HEK293 (cell line): ENCODE results near the gene SLC9A9.

Experiments
- CTCF ChIA-PET: fragments of 350-600 bp; formaldehyde crosslinking; extraction: SDS; loops from one replicate; lab custom pipeline; 2021; ENCODE audit warnings: antibody characterized with exemption; lab: Yijun Ruan, JAX
- POLR2A ChIA-PET: fragments of 300-600 bp; formaldehyde crosslinking; extraction: SDS; loops from one replicate; lab custom pipeline; 2020; ENCODE audit warnings: antibody characterized with exemption, inconsistent platforms; lab: Yijun Ruan, JAX
- H3K27ac ChIP-seq: fragments of 200-500 bp; sonication (Bioruptor generic); 2 replicates; pipeline ENCODE4 v1.5.1; 2014; ENCODE audit warnings: low read depth, low read length, control low read depth, inconsistent platforms; ENCODE audit errors: extremely low read depth
- H3K36me3 ChIP-seq, 2 experiments: fragments of 200-500 bp in 1 of 2; sonication (Bioruptor generic) in 1 of 2; 1 replicate in 1 of 2; 2 replicates in 1 of 2; pipeline ENCODE4 v1.5.1; 2014 to 2017; ENCODE audit warnings: inconsistent platforms in 2 of 2, low read length in 2 of 2; ENCODE audit not compliant: control insufficient read depth in 2 of 2, insufficient read depth in 1 of 2
- H3K4me1 ChIP-seq: fragments of 200-500 bp; sonication (Bioruptor generic); 2 replicates; pipeline ENCODE4 v1.5.1; 2014; ENCODE audit warnings: mild to moderate bottlenecking, low read length, inconsistent platforms; ENCODE audit not compliant: control insufficient read depth, insufficient read depth
- H3K4me3 ChIP-seq: 2 replicates; pipeline ENCODE4 v1.5.1; 2011; ENCODE audit warnings: low read depth, mild to moderate bottlenecking, control low read depth, low read length, moderate library complexity
- H3K9me3 ChIP-seq: fragments of 200-500 bp; sonication (Bioruptor generic); 2 replicates; pipeline ENCODE4 v1.5.1; 2014; ENCODE audit warnings: low read depth, low read length, inconsistent platforms; ENCODE audit not compliant: control insufficient read depth, insufficient read depth
- GLI2 ChIP-seq: fragments of 450-650 bp; formaldehyde crosslinking; IDR thresholded peaks from 2 replicates; pipeline ENCODE4; 2017; ENCODE audit warnings: missing biosample characterization, missing genetic modification characterization, low read depth, borderline replicate concordance
- REST ChIP-seq: fragments of 450-650 bp; formaldehyde crosslinking; IDR thresholded peaks from 2 replicates; pipeline ENCODE4 v1.5.1; 2016; ENCODE audit warnings: missing biosample characterization, missing genetic modification characterization
- WT1 ChIP-seq: fragments of 450-650 bp; formaldehyde crosslinking; IDR thresholded peaks from 2 replicates; pipeline ENCODE4 v1.5.1; 2016; ENCODE audit warnings: missing biosample characterization, missing genetic modification characterization
- ZFP41 ChIP-seq: fragments of 450-650 bp; formaldehyde crosslinking; IDR thresholded peaks from 2 replicates; pipeline ENCODE4 v1.5.1; 2016; ENCODE audit warnings: missing biosample characterization, missing genetic modification characterization, borderline replicate concordance
- ZNF148 ChIP-seq: fragments of 450-650 bp; formaldehyde crosslinking; IDR thresholded peaks from 2 replicates; pipeline ENCODE4 v1.5.0; 2017; ENCODE audit warnings: missing biosample characterization, missing genetic modification characterization, borderline replicate concordance
- ZNF18 ChIP-seq: fragments of 450-650 bp; formaldehyde crosslinking; IDR thresholded peaks from 2 replicates; pipeline ENCODE4 v1.5.1; 2016; ENCODE audit warnings: missing biosample characterization, missing genetic modification characterization
- ZNF211 ChIP-seq: fragments of 450-650 bp; formaldehyde crosslinking; IDR thresholded peaks from 2 replicates; pipeline ENCODE4 v1.5.1; 2016; ENCODE audit warnings: low read depth, missing biosample characterization, missing genetic modification characterization
- ZNF221 ChIP-seq: fragments of 450-650 bp; formaldehyde crosslinking; IDR thresholded peaks from 2 replicates; pipeline ENCODE4 v1.5.1; 2017; ENCODE audit warnings: missing biosample characterization, missing genetic modification characterization, borderline replicate concordance
- ZNF366 ChIP-seq: fragments of 450-650 bp; formaldehyde crosslinking; conservative IDR thresholded peaks from 2 replicates; pipeline ENCODE4 v1.5.1; 2016; ENCODE audit warnings: missing biosample characterization, missing genetic modification characterization
- ZNF394 ChIP-seq: fragments of 450-650 bp; formaldehyde crosslinking; IDR thresholded peaks from 2 replicates; pipeline ENCODE4 v1.5.1; 2016; ENCODE audit warnings: missing biosample characterization, missing genetic modification characterization, mild to moderate bottlenecking, moderate library complexity, borderline replicate concordance
- ZNF501 ChIP-seq: fragments of 450-650 bp; formaldehyde crosslinking; IDR thresholded peaks from 2 replicates; pipeline ENCODE4 v1.5.1; 2016; ENCODE audit warnings: missing biosample characterization, missing genetic modification characterization
- ZNF777 ChIP-seq: fragments of 450-650 bp; formaldehyde crosslinking; IDR thresholded peaks from 2 replicates; pipeline ENCODE4 v1.5.1; 2017; ENCODE audit warnings: missing biosample characterization, missing genetic modification characterization, borderline replicate concordance
- ZNF837 ChIP-seq: fragments of 450-650 bp; formaldehyde crosslinking; IDR thresholded peaks from 2 replicates; pipeline ENCODE4 v1.5.1; 2016; ENCODE audit warnings: missing biosample characterization, missing genetic modification characterization
- ZSCAN18 ChIP-seq: fragments of 450-650 bp; formaldehyde crosslinking; IDR thresholded peaks from 2 replicates; pipeline ENCODE4 v1.5.1; 2016; ENCODE audit warnings: missing biosample characterization, missing genetic modification characterization
- ZSCAN4 ChIP-seq: fragments of 450-650 bp; formaldehyde crosslinking; IDR thresholded peaks from 2 replicates; pipeline ENCODE4 v1.5.1; 2017; ENCODE audit warnings: missing biosample characterization, missing genetic modification characterization

Gene SLC9A9

GRCh38 chr3:143242101-143242500, 606.2 kb downstream of the SLC9A9 start (continued):
- no peak for TF ChIP-seq REST (tag by site-specific recombination)
- TF ChIP-seq, all 188 proteins: peak for 0

GRCh38 chr3:143241481-143241951, 606.8 kb downstream of the SLC9A9 start:
- no peak overlapping the region for H3K4me3 ChIP-seq
- no peak overlapping the region for H3K27ac ChIP-seq
- ChIA-PET POLR2A (no interaction called here), CTCF (no interaction called here)
- no peaks in the 10 kb centered on the region for H3K4me1 ChIP-seq
- H3K9me3 ChIP-seq: no peaks in the 10 kb centered on the region
- TF ChIP-seq ZSCAN4 (tag by site-specific recombination): no peak
- no peak for TF ChIP-seq WT1 (tag by site-specific recombination)
- TF ChIP-seq ZNF777 (tag by site-specific recombination): no peak
- no peak for TF ChIP-seq ZSCAN18 (tag by site-specific recombination)
- TF ChIP-seq ZNF18 (tag by site-specific recombination): no peak
- no peak for TF ChIP-seq ZNF837 (tag by site-specific recombination)
- TF ChIP-seq ZNF394 (tag by site-specific recombination): no peak
- TF ChIP-seq ZNF148: no peak
- no peak for TF ChIP-seq GLI2 (tag by site-specific recombination)
- no peak for TF ChIP-seq ZFP41 (tag by site-specific recombination)
- no peak for TF ChIP-seq ZNF221
- TF ChIP-seq ZNF211 (tag by site-specific recombination): no peak
- no peak for TF ChIP-seq ZNF501 (tag by site-specific recombination)
- TF ChIP-seq ZNF366 (tag by site-specific recombination): no peak
- no peaks in the 10 kb centered on the region for H3K36me3 ChIP-seq
